HG03565 (cell line): ENCODE data around the gene ANKRD28.
"Not testable (repeated sequence)": the region's sequence is repeated elsewhere in the genome, so short reads cannot be mapped to it uniquely, and the experiment has no call there.

Experiments
- ATAC-seq: cut with Tn5 transposase; IDR thresholded peaks from one replicate; pipeline ENCODE4 v1.9.1; 2021; ENCODE audit warnings: mild to moderate bottlenecking, moderate library complexity; ENCODE audit not compliant: unreplicated experiment

ANKRD28 gene

GRCh38 chr3:15638891-15639262 is 158.9 kb downstream of the ANKRD28 start:
- ATAC-seq: no peak

DNA sequence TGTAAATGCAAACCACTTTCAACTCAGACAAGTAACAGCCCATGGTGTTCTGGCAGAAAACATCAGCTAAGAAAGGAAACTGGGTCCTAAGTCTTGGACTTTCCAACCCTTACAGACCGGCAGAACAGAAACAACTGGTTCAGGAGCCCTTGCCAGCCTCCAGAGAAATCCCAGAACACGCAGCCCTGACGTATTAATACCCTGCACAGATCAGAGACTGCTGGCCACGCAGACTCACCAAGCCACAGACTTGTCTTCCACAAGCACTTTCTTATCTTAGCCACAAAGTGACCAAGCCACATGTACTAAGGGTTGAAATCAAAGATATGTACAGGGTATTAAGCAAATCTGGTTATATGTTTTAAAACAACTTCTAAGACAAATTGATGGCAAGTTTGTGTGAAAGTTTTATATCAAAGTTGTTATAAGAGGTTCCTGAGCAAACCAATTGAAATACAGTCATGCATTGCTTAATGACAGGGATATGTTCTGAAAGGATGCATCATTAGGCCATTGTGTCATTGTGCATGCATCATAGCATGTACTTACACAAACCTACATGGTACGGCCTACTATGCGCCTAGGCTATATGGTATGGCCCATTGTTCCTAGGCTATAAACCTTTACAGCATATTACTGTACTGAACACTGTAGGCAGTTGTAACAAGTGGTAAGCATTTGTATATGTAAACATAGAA is 159.4 kb downstream of the ANKRD28 start:
- no peak for ATAC-seq

GRCh38 chr3:15637131-15637951 is 160.4 kb downstream of the ANKRD28 start:
- no peak for ATAC-seq

DNA sequence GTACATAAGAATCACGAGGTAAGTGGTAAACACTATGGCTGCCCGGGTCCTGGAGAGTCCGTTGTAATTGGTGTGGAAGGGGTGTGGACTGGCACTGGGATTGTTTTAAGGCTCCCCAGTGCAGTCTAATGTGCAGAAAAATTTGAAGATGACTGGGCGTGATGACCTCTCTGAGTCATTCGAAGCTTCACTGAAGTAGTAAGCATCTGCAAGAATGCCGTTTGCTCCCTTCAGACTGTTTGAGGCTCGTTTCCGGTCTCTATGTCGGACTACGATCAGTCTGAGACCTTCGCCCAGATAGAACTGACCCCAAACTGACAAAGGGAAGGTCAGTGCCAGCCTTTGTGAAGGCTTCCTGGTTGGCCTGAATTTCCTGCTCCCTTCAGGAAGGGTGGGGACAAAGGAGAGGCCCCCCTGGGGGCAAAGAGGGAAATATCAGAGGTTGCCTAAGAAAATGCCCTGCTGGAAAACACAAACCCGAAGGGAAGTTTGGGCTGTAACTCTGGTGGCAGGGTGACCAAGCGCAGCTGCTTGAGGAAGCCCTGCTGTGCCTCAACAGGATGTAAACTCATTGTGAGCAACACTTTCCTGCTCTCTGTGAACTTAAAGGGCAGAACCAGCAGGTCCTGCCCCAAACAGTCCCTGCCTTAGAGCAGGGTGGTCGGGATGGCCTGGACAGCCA is 161.6 kb downstream of the ANKRD28 start:
- ATAC-seq: peak; percentile 59

DNA sequence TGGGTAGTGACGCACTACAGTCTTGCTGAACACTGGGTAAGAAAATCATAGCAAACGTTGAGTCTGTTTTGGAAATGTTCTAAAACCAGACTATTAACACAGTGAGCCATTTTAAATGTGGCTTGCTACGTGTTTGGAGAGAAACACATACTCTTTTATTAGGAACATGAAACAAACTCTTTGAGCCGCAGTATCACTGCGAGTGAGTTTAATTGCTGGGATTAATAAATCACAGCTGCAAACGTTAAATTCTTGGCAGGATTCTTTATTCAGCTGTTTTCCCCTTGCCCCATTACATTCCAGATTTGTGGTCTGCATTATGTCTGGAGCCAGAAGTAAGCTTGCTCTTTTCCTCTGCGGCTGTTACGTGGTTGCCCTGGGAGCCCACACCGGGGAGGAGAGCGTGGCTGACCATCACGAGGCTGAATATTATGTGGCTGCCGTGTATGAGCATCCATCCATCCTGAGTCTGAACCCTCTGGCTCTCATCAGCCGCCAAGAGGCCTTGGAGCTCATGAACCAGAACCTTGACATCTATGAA is 162.6 kb downstream of the ANKRD28 start:
- no peak for ATAC-seq

- no peak for ATAC-seq
Measured at GRCh38 chr3:15634671-15635070, 163.1 kb downstream of the ANKRD28 start.

GRCh38 chr3:15633766-15634598 is 163.8 kb downstream of the ANKRD28 start:
- no peak for ATAC-seq

- no peak for ATAC-seq
Measured at GRCh38 chr3:15633159-15633558, 164.6 kb downstream of the ANKRD28 start.

GRCh38 chr3:15632212-15632580 is 165.6 kb downstream of the ANKRD28 start:
- no peak for ATAC-seq

GRCh38 chr3:15631426-15632211 is 166.2 kb downstream of the ANKRD28 start:
- ATAC-seq: no peak

- peak; percentile 32 for ATAC-seq
Measured at GRCh38 chr3:15630646-15631350, 167.0 kb downstream of the ANKRD28 start.

- ATAC-seq: peak; percentile 92
Measured at GRCh38 chr3:15629860-15630597, 167.8 kb downstream of the ANKRD28 start.

- no peak for ATAC-seq
Measured at GRCh38 chr3:15628967-15629366, 168.8 kb downstream of the ANKRD28 start.

- no peak for ATAC-seq
Measured at GRCh38 chr3:15623535-15624440, 174.0 kb downstream of the ANKRD28 start.

GRCh38 chr3:15619659-15620464 is 177.9 kb downstream of the ANKRD28 start:
- ATAC-seq: not testable (repeated sequence)
